Caco-2 (cell line): ENCODE data around the gene CTH. TPM values are rescaled to one million over a fixed set of nuclear protein-coding genes. Genes with fewer than 3 reads are reported as not detected.
"Not testable (repeated sequence)": the region's sequence is repeated elsewhere in the genome, so short reads cannot be mapped to it uniquely, and the experiment has no call there.

Source experiments
- BruUV-seq: library from RNA; stranded (reverse); fragments of 400-500 nt; replicated peaks from 2 replicates; lab custom pipeline; 2021; lab: Mats Ljungman, UMichigan
- CTCF ChIA-PET: fragments of 300-600 bp; sonication (Branson Sonifier 250); formaldehyde crosslinking; loops from one replicate; lab custom pipeline; 2022; ENCODE audit warnings: antibody characterized with exemption; lab: Charles Lee
- POLR2A ChIA-PET: fragments of 300-600 bp; sonication (Branson Sonifier 250); formaldehyde crosslinking; loops from one replicate; lab custom pipeline; 2022; ENCODE audit warnings: antibody characterized with exemption; lab: Charles Lee
- DNase-seq, 2 experiments: peaks; one replicate each; pipeline versions ENCODE4 v3.0.0 to v3.0.0-alpha.2; 2020 to 2022
- H3K27me3 ChIP-seq: replicated peaks from 2 replicates; pipeline ENCODE4 v1.6.0; 2011; ENCODE audit warnings: low read length; ENCODE audit not compliant: control insufficient read depth, insufficient read depth
- H3K36me3 ChIP-seq: 2 replicates; pipeline ENCODE4 v1.5.1; 2011; ENCODE audit warnings: low read length; ENCODE audit not compliant: control insufficient read depth, insufficient read depth
- H3K4me1 ChIP-seq: fragments of 250-450 bp; sonication (Bioruptor Pico); 2 replicates; pipeline ENCODE4 v1.5.1; 2020; ENCODE audit warnings: mild to moderate bottlenecking
- H3K4me3 ChIP-seq: 2 replicates; pipeline ENCODE4 v1.5.1; 2011; ENCODE audit warnings: low read depth, mild to moderate bottlenecking, control low read depth, low read length
- H3K9me3 ChIP-seq: fragments of 250-450 bp; sonication (Bioruptor Pico); 2 replicates; pipeline ENCODE4 v1.5.1; 2020; ENCODE audit warnings: mild to moderate bottlenecking, moderate library complexity
- H3K27ac Mint-ChIP-seq: one replicate; pipeline ENCODE4 v1.8.0; 2022; ENCODE audit warnings: mixed read lengths; ENCODE audit not compliant: unreplicated experiment
- H3K27me3 Mint-ChIP-seq: one replicate; pipeline ENCODE4 v1.8.0; 2022; ENCODE audit warnings: mixed read lengths; ENCODE audit not compliant: insufficient read depth, unreplicated experiment
- H3K36me3 Mint-ChIP-seq: one replicate; pipeline ENCODE4 v1.8.0; 2022; ENCODE audit warnings: mild to moderate bottlenecking, mixed read lengths; ENCODE audit not compliant: insufficient read depth, unreplicated experiment
- H3K4me1 Mint-ChIP-seq: one replicate; pipeline ENCODE4 v1.8.0; 2022; ENCODE audit warnings: low read depth, mixed read lengths; ENCODE audit not compliant: unreplicated experiment
- H3K4me3 Mint-ChIP-seq: one replicate; pipeline ENCODE4 v1.8.0; 2022; ENCODE audit warnings: mild to moderate bottlenecking, moderate library complexity, mixed read lengths; ENCODE audit not compliant: unreplicated experiment
- H3K9me3 Mint-ChIP-seq: one replicate; pipeline ENCODE4 v1.8.0; 2022; ENCODE audit warnings: mixed read lengths; ENCODE audit not compliant: unreplicated experiment
- CTCF ChIP-seq, 2 experiments: fragments of 200-600 bp in 1 of 2; IDR thresholded peaks; 1 replicate in 1 of 2; 2 replicates in 1 of 2; pipeline versions ENCODE4 v1.5.1 to v1.8.0; 2011 to 2022; ENCODE audit warnings: antibody characterized with exemption in 1 of 2, control low read depth in 1 of 2, inconsistent platforms in 1 of 2, low read depth in 1 of 2, low read length in 1 of 2, mild to moderate bottlenecking in 1 of 2, moderate library complexity in 1 of 2; ENCODE audit not compliant: insufficient read depth in 1 of 2, severe bottlenecking in 1 of 2, unreplicated experiment in 1 of 2
- intact Hi-C: fragments of 100-400 bp; cut with micrococcal nuclease; formaldehyde crosslinking; loops from one replicate; pipeline ENCODE4 v1.10.0; 2022; ENCODE audit not compliant: unreplicated experiment
- total RNA-seq: library from RNA; stranded (reverse); gene quantifications from 2 replicates; pipeline ENCODE4 v1.2.3, GENCODE V29; 2022

CTH gene
- total RNA-seq, 1 experiment from 2014 or later: 14.0 TPM

DNA sequence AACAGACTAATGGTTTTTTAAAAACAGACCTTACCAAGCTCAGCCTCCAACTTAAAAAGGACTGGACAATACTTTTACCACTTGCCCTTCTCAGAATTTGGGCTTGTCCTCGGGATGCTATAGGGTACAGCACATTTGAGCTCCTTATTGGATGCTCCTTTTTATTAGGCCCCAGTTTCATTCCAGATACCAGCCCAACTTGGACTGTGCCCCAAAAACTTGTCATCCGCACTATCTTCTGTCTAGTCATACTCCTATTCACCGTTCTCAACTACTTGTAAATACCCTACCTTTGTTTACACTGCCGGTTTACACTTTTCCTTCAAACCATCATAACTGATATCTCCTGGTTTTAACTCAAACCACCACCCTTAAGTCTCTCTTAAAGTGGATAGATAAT is 38.6 kb upstream of the CTH start:
- no peaks in the 10 kb centered on the region for H3K27me3 ChIP-seq
- ChIA-PET POLR2A (no interaction called here), CTCF (no interaction called here)
- H3K9me3 ChIP-seq: no peaks in the 10 kb centered on the region
- no peak overlapping the region for H3K4me3 Mint-ChIP-seq
- intact Hi-C loops: no loop called here
- no peaks in the 10 kb centered on the region for H3K36me3 ChIP-seq
- H3K9me3 Mint-ChIP-seq: no peaks in the 10 kb centered on the region
- H3K27ac Mint-ChIP-seq: no peak overlapping the region
- no TSS peak for BruUV-seq
- DNase-seq: no peak
- H3K4me1 Mint-ChIP-seq: no peaks in the 10 kb centered on the region
- no peak for TF ChIP-seq CTCF (IDR thresholded peaks at IDR 0.05; ENCODE audit: insufficient read depth in 1 of 2, low read depth in 1 of 2, low read length in 1 of 2, severe bottlenecking in 1 of 2, unreplicated experiment in 1 of 2)
- H3K27me3 Mint-ChIP-seq: no peaks in the 10 kb centered on the region
- no peak overlapping the region for H3K4me3 ChIP-seq
- no peaks in the 10 kb centered on the region for H3K36me3 Mint-ChIP-seq
- H3K4me1 ChIP-seq: no peaks in the 10 kb centered on the region

DNA sequence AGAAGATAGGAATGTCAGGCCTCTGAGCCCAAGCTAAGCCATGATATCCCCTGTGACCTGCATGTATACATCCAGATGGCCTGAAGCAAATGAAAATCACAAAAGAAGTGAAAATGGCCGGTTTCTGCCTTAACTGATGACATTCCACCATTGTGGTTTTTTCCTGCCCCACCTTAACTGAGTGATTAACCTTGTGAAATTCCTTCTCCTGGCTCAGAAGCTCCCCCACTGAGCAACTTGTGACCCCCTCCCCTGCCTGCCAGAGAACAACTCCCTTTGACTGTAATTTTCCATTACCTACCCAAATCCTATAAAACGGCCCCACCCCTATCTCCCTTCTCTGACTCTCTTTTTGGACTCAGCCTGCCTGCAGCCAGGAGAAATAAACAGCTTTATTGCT is 37.5 kb upstream of the CTH start:
- H3K27me3 ChIP-seq, intact Hi-C loops, BruUV-seq, CTCF ChIA-PET, H3K4me3 ChIP-seq, H3K4me3 Mint-ChIP-seq, H3K36me3 ChIP-seq, H3K36me3 Mint-ChIP-seq, H3K4me1 Mint-ChIP-seq, H3K27me3 Mint-ChIP-seq, H3K9me3 Mint-ChIP-seq, H3K4me1 ChIP-seq, H3K9me3 ChIP-seq: not testable (repeated sequence)
- POLR2A ChIA-PET: interaction anchor here (0.6 kb wide), 1 partner anchor 8 kb away, joined by 3 read pairs; no protein-coding TSS in a partner anchor
- H3K27ac Mint-ChIP-seq: peak overlapping the region; percentile 40
- DNase-seq: peak in 1 of 2 experiments; percentile 33

GRCh38 chr1:70376196-70376595 is 34.9 kb upstream of the CTH start:
- no peaks in the 10 kb centered on the region for H3K36me3 Mint-ChIP-seq
- POLR2A ChIA-PET: interaction anchor here (0.7 kb wide), 1 partner anchor 47 kb away, joined by 5 read pairs; no protein-coding TSS in a partner anchor

More at GRCh38 chr1:70376196-70376595, 34.9 kb upstream of the CTH start:
- Mint-ChIP-seq H3K27ac (no peak overlapping the region), H3K27me3 (no peaks in the 10 kb centered on the region), H3K4me3 (no peak overlapping the region), H3K4me1 (no peaks in the 10 kb centered on the region), H3K9me3 (no peaks in the 10 kb centered on the region)
- no peaks in the 10 kb centered on the region for H3K36me3 ChIP-seq
- no peak for TF ChIP-seq CTCF (IDR thresholded peaks at IDR 0.05; ENCODE audit: insufficient read depth in 1 of 2, low read depth in 1 of 2, low read length in 1 of 2, severe bottlenecking in 1 of 2, unreplicated experiment in 1 of 2)
- H3K4me1 ChIP-seq: no peaks in the 10 kb centered on the region
- intact Hi-C loops: no loop called here
- BruUV-seq: no TSS peak
- H3K4me3 ChIP-seq: no peak overlapping the region
- DNase-seq: no peak
- no peaks in the 10 kb centered on the region for H3K27me3 ChIP-seq
- CTCF ChIA-PET: no interaction called here
- H3K9me3 ChIP-seq: no peaks in the 10 kb centered on the region
